Endothelial cell of umbilical vein (primary cell): Measurements from ENCODE around the gene NEK2. TPM values are rescaled to one million over a fixed set of nuclear protein-coding genes. Genes with fewer than 3 reads are reported as not detected.

ENCODE experiments used
- BruUV-seq: library from RNA; stranded (reverse); fragments of 400-500 nt; replicated peaks from 2 replicates; lab custom pipeline; 2021; lab: Mats Ljungman, UMichigan
- CTCF ChIA-PET: fragments of 300-600, 350-600 bp; sonication (Branson Sonifier 250); formaldehyde crosslinking; loops from one replicate; lab custom pipeline; 2021; ENCODE audit warnings: antibody characterized with exemption, inconsistent platforms; lab: Charles Lee
- POLR2A ChIA-PET: fragments of 300-600, 350-600 bp; sonication (Branson Sonifier 250); formaldehyde crosslinking; loops from one replicate; lab custom pipeline; 2021; ENCODE audit warnings: antibody characterized with exemption, inconsistent platforms; lab: Charles Lee
- DNase-seq: peaks from one replicate; pipeline ENCODE4 v3.0.0-alpha.2; 2011; ENCODE audit warnings: low read depth, low spot score
- FAIRE-seq: peaks from 2 replicates; lab custom pipeline; 2011; peaks lifted over from hg19 to GRCh38; lab: Jason Lieb, UNC
- H2AFZ ChIP-seq: 2 replicates; pipeline ENCODE4 v1.6.0; 2012; ENCODE audit warnings: low read depth, low read length, control low read depth, inconsistent platforms
- H3K27ac ChIP-seq: 2 replicates; pipeline ENCODE4 v1.5.1; 2011; ENCODE audit warnings: low read depth, mild to moderate bottlenecking, control low read depth, low read length, moderate library complexity; ENCODE audit not compliant: insufficient read depth
- H3K27me3 ChIP-seq, 2 experiments: 2 replicates each; pipeline versions ENCODE4 v1.6.0 to v1.6.1; 2011; ENCODE audit warnings: low read length in 2 of 2, mixed read lengths in 1 of 2; ENCODE audit not compliant: control insufficient read depth in 2 of 2, insufficient read depth in 2 of 2
- H3K36me3 ChIP-seq, 2 experiments: 2 replicates in 1 of 2; 3 replicates in 1 of 2; pipeline ENCODE4 v1.5.1; 2011; ENCODE audit warnings: low read length in 2 of 2, mild to moderate bottlenecking in 1 of 2, moderate library complexity in 1 of 2; ENCODE audit not compliant: control insufficient read depth in 2 of 2, insufficient read depth in 2 of 2; ENCODE audit errors: extremely low read depth in 1 of 2
- H3K4me1 ChIP-seq: 3 replicates; pipeline ENCODE4 v1.5.1; 2011; ENCODE audit warnings: mild to moderate bottlenecking, low read length; ENCODE audit not compliant: control insufficient read depth, insufficient read depth; ENCODE audit errors: extremely low read depth
- H3K4me2 ChIP-seq: 2 replicates; pipeline ENCODE4 v1.6.1; 2011; ENCODE audit warnings: low read length, control low read depth, mixed read lengths; ENCODE audit not compliant: insufficient read depth
- H3K4me3 ChIP-seq, 3 experiments: fragments of 200-600 bp in 1 of 3; sonication (generic), shearing (Covaris generic) in 1 of 3; replicated peaks in 1 of 3; 2 replicates each; pipeline ENCODE4 v1.5.1; 2011 to 2016; ENCODE audit warnings: control low read depth in 3 of 3, low read length in 3 of 3, mild to moderate bottlenecking in 2 of 3, inconsistent platforms in 1 of 3, low read depth in 1 of 3, moderate library complexity in 1 of 3; ENCODE audit not compliant: insufficient read depth in 1 of 3
- H3K79me2 ChIP-seq: 2 replicates; pipeline ENCODE4 v1.6.0; 2012; ENCODE audit warnings: low read length, inconsistent platforms; ENCODE audit not compliant: control insufficient read depth, insufficient read depth
- H3K9ac ChIP-seq: replicated peaks from 2 replicates; pipeline ENCODE3; 2011; ENCODE audit warnings: low read length, control low read depth; ENCODE audit not compliant: insufficient read depth; ENCODE audit errors: extremely low read depth
- H3K9me1 ChIP-seq: replicated peaks from 3 replicates; pipeline ENCODE4 v1.6.0; 2011; ENCODE audit warnings: mild to moderate bottlenecking, low read length; ENCODE audit not compliant: control insufficient read depth, insufficient read depth; ENCODE audit errors: extremely low read depth
- H3K9me3 ChIP-seq: replicated peaks from 2 replicates; pipeline ENCODE4 v1.5.1; 2012; ENCODE audit warnings: low read length, inconsistent platforms; ENCODE audit not compliant: control insufficient read depth, insufficient read depth
- H4K20me1 ChIP-seq: replicated peaks from 2 replicates; pipeline ENCODE3; 2011; ENCODE audit warnings: mild to moderate bottlenecking, low read length; ENCODE audit not compliant: control insufficient read depth, insufficient read depth; ENCODE audit errors: extremely low read depth
- EZH2 ChIP-seq: IDR thresholded peaks from 2 replicates; pipeline ENCODE4 v1.6.1; 2012; ENCODE audit warnings: borderline replicate concordance, low read depth, mild to moderate bottlenecking, moderate library complexity, low read length, inconsistent platforms; ENCODE audit not compliant: severe bottlenecking
- FOS ChIP-seq: IDR thresholded peaks from 2 replicates; pipeline ENCODE4 v1.6.1; 2011; ENCODE audit warnings: mild to moderate bottlenecking, low read length, moderate library complexity, borderline replicate concordance; ENCODE audit not compliant: insufficient read depth
- GATA2 ChIP-seq: IDR thresholded peaks from 2 replicates; pipeline ENCODE4 v1.7.0; 2011; ENCODE audit warnings: low read depth, mild to moderate bottlenecking, moderate library complexity, mixed read lengths, low read length; ENCODE audit not compliant: insufficient read length, insufficient read depth
- JUN ChIP-seq: IDR thresholded peaks from 2 replicates; pipeline ENCODE4 v1.6.1; 2011; ENCODE audit warnings: borderline replicate concordance, low read depth; ENCODE audit not compliant: insufficient read length, insufficient read depth
- MYC ChIP-seq: IDR thresholded peaks from one replicate; pipeline ENCODE4 v1.6.1; 2011; ENCODE audit warnings: mild to moderate bottlenecking, low read depth, low read length
- POLR2A ChIP-seq: IDR thresholded peaks from 2 replicates; pipeline ENCODE4 v1.6.1; 2012; ENCODE audit warnings: low read depth, mild to moderate bottlenecking, control low read depth, low read length
- POLR2AphosphoS5 ChIP-seq: IDR thresholded peaks from 2 replicates; pipeline ENCODE4 v1.6.1; 2012; ENCODE audit warnings: low read depth, mild to moderate bottlenecking, control low read depth, low read length, moderate library complexity; ENCODE audit not compliant: insufficient read depth
- dilution Hi-C: fragments of 300-500 bp; cut with MboI; formaldehyde crosslinking; loops from one replicate; pipeline ENCODE4 v1.15.0; 2019; ENCODE audit warnings: low sequenced_read_pairs; ENCODE audit not compliant: extremely low pct_ligation_motif_present
- intact Hi-C: fragments of 100-400 bp; cut with micrococcal nuclease; formaldehyde crosslinking; loops from one replicate; pipeline ENCODE4 v1.10.0; 2022
- polyA plus RNA-seq, 4 experiments: library from polyadenylated mRNA; depleted of rRNA in 3 of 4; stranded (reverse) in 3 of 4; unstranded in 1 of 4; fragments of >200 nt; gene quantifications; 2 replicates each; pipeline versions ENCODE4 v1.2.1 to v1.2.3, GENCODE V29; 2011 to 2012; ENCODE audit warnings: missing spikeins in 1 of 4
- total RNA-seq: library from RNA; stranded (reverse); gene quantifications from 2 replicates; pipeline ENCODE4 v1.2.3, GENCODE V29; 2021
- TF ChIP-seq, protein P1 (sequence below), 2 donors: IDR thresholded peaks; 1 replicate in 1 of 2; 2 replicates in 1 of 2; pipeline ENCODE4 v1.5.1; 2011; ENCODE audit warnings: low read length in 2 of 2, mild to moderate bottlenecking in 2 of 2, moderate library complexity in 2 of 2, control low read depth in 1 of 2, inconsistent platforms in 1 of 2, low read depth in 1 of 2; ENCODE audit not compliant: insufficient read depth in 1 of 2; ENCODE audit errors: extremely low read depth in 1 of 2
- TF ChIP-seq, protein P2 (sequence below): IDR thresholded peaks from 2 replicates; pipeline ENCODE4 v1.6.1; 2011; ENCODE audit not compliant: insufficient read depth, insufficient read length

NEK2 gene
- total and polyA plus RNA-seq, 2 donors (not counting 3 experiments of a cell fraction or from before 2014, with no cell fraction given) = 6.6 to 19.0 TPM

DNA sequence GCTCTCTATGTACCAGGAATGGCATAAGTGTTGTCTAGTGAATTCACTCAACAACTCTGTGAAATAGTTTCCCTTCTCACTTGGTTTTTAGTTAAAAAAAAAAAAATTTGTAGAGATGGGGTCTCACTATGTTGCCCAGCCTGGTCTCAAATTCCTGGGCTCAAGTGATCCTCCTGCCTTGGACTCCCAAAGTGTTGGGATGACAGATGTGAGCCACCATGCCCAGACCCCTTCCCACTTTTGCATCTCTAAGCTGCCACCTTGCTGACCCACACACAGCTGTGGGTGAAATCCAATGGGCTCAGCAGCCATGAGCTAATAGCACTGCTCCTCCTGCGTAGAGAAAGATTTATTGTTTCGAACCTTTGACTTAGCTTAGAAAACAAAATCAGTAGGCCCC is 33.5 kb downstream of the NEK2 start:
- Histone ChIP-seq H3K9me1 (no peaks in the 10 kb centered on the region), H2AFZ (no peak overlapping the region), H3K4me2 (no peak overlapping the region), H4K20me1 (no peaks in the 10 kb centered on the region), H3K27ac (no peak overlapping the region), H3K27me3 (no peaks in the 10 kb centered on the region), H3K4me1 (peaks cover 27% of the 10 kb centered on the region), H3K9me3 (no peaks in the 10 kb centered on the region), H3K79me2 (no peaks in the 10 kb centered on the region), H3K36me3 (no peaks in the 10 kb centered on the region), H3K4me3 (no peak overlapping the region), H3K9ac (no peak overlapping the region)
- TF ChIP-seq EZH2 (no peak), FOS (no peak), JUN (no peak), MYC (no peak), POLR2A (no peak), GATA2 (no peak), POLR2AphosphoS5 (no peak)
- TF ChIP-seq, protein P1, sequence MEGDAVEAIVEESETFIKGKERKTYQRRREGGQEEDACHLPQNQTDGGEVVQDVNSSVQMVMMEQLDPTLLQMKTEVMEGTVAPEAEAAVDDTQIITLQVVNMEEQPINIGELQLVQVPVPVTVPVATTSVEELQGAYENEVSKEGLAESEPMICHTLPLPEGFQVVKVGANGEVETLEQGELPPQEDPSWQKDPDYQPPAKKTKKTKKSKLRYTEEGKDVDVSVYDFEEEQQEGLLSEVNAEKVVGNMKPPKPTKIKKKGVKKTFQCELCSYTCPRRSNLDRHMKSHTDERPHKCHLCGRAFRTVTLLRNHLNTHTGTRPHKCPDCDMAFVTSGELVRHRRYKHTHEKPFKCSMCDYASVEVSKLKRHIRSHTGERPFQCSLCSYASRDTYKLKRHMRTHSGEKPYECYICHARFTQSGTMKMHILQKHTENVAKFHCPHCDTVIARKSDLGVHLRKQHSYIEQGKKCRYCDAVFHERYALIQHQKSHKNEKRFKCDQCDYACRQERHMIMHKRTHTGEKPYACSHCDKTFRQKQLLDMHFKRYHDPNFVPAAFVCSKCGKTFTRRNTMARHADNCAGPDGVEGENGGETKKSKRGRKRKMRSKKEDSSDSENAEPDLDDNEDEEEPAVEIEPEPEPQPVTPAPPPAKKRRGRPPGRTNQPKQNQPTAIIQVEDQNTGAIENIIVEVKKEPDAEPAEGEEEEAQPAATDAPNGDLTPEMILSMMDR (IDR thresholded peaks at IDR 0.05; ENCODE audit: extremely low read depth in 1 of 2, insufficient read depth in 1 of 2, low read depth in 1 of 2, low read length in 2 of 2) = no peak
- TF ChIP-seq, protein P2, sequence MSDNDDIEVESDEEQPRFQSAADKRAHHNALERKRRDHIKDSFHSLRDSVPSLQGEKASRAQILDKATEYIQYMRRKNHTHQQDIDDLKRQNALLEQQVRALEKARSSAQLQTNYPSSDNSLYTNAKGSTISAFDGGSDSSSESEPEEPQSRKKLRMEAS = no peak
- ChIA-PET CTCF (interaction anchor here (1.1 to 1.5 kb wide), 2 partner anchors 10 to 63 kb away, joined by 3 read pairs; partner anchors contain the start of gene SLC30A1), POLR2A (no interaction called here)
- FAIRE-seq (no peak), DNase-seq (no peak)
- dilution Hi-C loops (no loop called here), intact Hi-C loops (loop anchor here (2.0 kb wide), 1 partner anchor 381 kb away; no protein-coding TSS in a partner anchor)
- no TSS peak for BruUV-seq
